GM18507 (cell line): ENCODE measurements around the gene TRIO.

Source experiments
- DNase-seq: peaks from one replicate; pipeline ENCODE4 v3.0.0; 2011; ENCODE audit warnings: low read depth; ENCODE audit not compliant: insufficient read length; ENCODE audit errors: extremely low spot score
- FAIRE-seq: peaks from 2 replicates; lab custom pipeline; 2011; peaks lifted over from hg19 to GRCh38; lab: Jason Lieb, UNC

The TRIO gene

DNA sequence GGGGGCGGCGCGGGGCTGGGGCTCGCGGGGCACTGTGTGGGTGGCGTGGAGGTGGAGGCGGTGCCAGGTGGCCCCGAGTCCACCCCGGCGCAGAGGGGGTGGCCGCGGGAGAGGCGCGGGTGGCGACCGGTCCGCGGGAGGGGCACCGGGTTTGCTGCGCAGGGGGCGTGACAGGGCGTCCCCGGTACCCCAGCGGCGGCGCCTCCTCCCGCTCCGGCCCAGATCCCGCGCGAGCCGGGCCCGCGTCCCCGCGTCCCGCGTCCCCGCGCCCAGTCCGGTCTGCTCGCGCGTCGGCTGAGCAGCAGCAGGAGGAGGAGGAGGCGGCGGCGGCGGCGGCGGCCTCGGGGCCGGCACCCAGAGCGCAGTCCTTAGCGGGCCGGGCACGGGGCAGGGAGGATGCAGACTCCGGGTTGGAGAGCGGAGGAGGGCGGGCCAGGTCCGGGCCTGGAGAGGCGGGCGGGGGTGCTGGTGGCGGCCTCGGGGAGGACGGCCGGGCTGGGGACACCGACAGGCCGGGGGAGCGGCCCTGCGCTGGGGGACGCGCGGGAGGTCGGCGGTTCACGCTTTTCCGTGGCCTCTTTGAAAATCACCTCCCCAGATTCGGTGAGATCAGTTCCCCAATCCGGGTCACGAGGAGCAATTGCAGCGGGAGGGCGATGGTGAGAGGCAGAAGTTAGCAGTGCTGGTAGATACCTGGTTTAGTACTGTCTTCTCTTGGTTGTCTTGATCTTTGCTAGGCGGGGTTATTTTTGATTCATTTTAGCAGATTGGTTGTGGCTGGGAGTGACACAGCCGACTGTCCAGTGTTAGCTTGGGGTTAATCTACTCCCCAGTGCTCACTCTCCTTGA lies 1.7 kb downstream of the TRIO start:
- DNase-seq (peak; percentile 55), FAIRE-seq (peak; percentile 90)

DNA sequence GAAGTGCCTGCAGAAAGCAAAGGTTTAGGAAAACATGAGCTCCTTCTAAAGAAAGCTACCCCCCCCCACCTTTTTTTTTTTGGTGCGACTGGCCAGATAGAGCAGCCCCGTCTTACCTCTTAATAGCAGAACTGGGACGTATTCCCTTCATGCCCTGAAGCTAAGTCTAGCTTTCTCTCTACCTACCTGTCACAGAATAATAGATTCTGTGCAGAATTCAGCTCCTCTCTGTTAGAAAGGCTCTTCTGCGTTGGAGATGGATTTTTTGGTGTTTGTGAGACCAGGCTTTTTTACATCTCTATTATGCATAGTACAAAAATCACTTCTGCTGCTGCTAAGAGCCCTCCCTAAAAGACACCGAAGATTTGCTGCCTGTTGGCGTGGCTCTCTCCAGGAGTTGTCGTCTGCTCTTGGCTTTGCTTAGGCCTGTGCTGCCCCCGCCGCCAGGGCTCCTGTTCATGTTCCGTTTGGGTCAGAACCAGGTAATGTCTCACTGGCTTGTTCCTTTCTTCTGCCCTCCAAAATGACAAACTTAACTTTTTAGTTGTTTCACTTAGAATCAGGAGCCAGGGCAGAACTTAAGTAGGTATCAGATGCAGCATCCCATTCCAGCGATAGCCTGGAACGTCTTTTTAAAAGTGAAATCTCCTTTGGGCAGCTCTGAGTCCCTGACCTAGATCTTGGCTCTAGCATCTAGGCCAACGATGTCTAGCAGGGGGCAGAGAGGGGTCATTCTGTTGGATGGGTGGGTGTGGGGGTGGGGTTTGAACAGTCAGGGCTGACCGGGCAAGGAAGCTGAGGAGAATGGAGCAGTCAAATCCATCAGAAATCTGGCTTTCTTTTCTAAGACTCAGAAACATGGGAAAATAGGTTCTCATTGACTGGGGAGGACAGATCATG lies 2.5 kb downstream of the TRIO start:
- DNase-seq (no peak), FAIRE-seq (no peak)

DNA sequence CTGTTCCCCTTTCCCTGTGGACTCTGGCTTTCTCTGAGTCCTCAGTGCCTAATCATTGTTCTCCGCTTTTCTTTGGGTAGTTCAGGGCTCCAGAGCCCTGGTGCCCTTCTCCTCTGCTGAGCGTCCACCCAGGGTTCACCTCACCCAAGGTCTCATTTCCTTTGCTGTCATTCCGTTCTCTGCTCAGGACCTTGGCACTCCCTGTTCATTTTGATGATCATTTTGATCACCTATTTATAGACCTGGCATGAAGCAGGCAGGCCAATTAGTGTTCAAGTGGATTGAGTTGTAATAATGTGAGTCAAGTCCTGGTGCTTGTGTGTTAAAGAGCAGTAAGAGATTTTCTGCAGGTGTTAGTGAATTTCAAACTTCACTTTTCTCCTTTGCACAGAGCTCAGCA lies 3.6 kb downstream of the TRIO start:
- no peak for FAIRE-seq
- DNase-seq: no peak

DNA sequence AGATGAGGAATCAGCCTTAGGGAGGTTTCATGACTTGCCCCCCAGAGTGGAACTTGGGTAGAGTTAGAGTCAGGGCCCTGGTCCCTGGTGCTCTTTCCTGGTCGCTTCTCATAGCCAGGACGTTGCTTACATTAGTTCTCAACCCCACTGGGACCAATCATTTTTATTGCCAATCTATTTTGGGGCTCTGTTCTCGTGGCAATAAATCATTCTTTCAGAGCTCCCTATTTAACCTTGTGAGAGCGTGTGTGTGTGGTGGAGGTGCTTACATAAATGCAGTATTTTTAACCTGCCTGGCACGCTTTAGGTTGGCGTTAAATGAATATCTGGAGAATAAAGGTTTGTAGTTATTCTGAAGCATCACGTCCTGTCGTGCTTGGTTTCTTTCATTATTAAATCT lies 4.1 kb downstream of the TRIO start:
- DNase-seq: no peak
- FAIRE-seq: no peak

DNA sequence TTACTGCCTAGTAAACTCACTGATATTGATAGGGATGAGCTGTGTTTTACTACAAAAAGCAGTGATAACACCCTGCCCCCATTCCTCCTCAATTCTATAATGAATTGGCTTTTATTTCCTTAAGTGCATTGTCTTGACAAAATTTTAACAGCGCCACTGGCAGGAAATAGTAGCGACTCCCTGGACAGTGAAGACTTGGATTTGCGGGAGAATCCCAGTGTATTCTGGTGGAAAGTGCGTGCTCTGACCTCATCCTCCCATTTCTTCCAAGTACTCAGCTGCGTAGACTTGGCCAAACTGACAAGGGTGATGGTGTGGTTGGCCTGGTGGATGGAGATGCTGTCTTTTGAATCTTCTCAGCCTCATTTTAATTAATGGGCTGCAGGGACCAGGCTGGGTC lies 5.3 kb downstream of the TRIO start:
- FAIRE-seq: no peak
- DNase-seq: no peak

DNA sequence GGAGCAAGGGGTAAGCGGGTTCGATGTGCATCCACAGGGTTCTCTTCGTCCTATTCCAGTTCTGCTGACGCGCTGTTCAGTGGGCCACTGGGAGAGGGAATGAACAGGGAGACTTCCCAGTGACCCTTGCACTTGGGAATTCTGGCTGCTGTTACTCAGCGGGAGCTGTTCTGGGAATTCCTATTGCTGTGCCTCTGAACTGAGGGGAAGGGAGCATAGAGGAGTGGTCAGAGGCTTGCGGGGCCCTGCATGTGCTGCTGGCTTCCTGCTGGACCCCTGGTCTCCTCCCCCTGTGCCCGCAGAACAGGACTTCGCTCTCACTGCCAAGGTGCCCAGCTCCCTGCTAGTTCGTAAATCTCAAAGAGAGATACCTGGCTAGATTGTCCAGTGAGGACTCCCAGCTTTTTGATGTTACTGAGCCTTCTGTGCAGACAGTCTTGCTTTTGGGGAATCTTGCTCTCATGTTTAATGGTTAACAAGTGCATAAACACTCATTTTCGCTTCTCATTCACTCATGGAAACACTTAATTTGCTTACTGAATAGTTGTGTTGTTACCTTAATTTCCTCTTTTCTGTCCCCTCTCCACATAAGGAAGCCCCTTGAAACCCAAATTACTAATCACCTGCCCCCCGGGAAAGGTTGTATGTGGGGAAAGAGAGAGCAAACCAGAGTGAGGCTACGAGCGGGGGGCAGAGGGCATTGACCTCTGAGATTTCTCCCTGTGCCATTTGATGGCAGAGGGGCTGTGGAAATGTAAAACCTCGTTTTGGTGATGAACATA lies 5.9 kb downstream of the TRIO start:
- DNase-seq (no peak), FAIRE-seq (peak; percentile 71)

DNA sequence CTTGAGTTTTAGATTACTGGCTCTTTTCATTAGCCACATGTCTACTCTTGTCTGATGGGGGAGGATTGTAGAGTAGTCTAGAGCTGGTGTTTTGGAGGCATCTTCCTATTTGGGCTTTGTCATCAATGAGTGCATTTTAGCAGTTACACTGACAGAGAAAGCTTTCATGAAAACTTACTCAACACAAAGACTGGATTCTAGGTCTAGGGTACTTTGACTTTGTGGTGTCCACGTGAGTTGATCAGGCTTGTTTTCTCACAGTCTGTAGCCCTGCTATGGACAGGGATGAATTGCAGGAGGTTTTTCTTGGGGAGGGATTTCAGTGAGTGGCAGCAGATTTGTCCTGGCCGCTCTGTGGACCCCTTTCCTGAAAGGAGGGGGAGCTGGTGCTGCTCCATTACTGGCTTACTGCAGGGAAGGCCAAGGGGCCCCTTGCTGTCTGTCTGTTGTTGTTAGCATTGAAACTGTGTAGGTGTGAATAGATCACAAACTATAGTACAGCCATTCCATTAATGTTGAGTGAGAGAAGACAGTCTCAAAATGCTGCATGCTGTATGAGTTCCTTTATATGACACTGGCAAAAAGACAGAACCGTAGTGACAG lies 6.6 kb downstream of the TRIO start:
- DNase-seq (no peak), FAIRE-seq (no peak)

DNA sequence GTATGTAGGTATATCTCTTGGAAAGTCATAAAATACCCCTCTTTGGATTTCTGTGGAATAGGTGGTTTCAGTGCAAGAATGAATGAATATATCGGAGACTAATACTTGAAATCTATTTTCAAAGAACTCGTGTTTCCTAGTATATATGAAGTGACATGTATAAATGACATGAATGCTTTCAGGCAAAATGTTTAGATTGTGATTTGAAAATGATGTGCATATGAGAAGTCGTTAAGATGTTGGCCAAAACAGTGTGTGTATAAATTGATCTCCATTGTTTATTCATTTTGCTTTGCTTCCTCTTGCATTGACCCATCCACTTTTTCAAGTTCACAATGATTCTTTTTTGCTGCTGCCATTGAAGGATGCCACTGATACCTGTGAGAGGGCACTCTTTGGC lies 8.3 kb downstream of the TRIO start:
- no peak for FAIRE-seq

DNA sequence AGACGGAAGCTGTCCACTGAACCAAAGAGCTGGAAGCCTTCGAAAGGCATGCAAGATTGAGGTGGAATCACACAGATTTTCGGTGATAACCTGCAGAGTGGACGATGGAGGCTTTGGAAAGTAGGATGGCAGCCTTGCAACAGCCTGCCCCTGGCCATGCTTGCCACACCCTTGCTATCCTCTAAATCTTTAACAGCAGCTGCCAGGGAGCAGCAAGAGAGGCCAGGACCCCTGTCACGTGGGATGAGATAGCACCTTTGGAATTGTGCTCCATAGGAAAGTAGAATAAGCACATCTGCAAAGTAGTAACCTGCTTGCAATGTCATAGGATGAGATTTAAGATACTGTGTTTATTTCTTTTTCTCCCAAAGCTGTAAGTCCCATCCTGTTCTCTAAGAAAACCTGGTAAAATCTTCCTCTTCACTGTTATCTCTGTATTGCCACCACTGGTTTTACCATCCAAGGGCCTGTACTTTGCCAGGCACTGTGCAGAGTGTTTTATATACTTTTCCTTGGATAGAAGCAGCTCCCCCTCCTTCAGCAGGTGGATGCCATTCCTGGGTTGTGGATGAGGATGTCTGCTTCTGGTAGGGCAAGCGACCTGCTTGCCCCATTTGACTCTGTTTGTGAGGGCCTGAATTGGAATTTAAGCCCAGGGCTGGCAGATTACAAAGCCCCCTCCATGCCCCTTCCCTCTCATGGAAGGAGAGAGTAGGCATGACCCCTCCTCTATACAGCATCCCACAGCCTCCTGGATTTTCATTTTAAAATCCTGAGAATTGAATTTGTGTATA lies 10.1 kb downstream of the TRIO start:
- FAIRE-seq (no peak), DNase-seq (no peak)

More for the DNA sequence above, 8.3 kb downstream of the TRIO start:
- no peak for DNase-seq

DNA sequence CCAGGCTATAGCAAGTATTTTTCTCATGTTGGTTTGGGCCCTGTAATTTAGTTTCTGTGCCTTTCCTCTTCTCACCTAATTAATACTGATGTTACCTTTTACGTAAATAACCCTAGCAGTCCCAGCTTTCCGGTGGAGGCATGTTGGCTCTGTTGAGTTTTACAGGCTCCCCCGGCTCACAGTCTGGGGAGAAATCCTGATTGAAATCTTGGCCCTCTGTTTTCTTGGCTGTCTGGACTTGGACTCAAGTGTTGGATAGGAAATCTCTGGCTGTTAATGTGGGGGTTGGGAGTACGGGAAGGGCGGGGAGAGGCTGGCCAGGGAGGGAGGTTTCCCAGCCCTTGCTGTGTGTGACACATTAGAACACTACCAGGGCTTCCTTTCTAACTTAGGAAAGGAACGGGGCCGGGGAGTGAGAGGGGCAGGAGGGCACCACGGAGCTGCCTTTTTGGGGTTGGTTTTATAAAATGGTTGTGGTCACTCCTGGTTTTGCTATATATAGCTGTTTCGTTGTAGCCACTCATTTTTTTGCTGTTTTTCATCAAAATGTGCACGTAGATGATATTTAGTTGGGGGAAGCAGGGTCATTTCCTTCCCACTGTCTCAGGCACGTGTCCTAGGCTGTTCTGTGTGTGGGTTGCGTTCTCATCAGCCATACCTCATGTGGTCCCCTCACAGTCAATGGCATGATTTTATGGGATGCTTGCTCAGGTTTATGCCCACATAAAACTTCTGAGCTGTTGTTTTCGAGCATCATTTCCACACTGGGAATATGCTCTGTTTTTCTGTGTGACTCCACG lies 11.0 kb downstream of the TRIO start:
- no peak for DNase-seq
- peak; percentile 58 for FAIRE-seq

DNA sequence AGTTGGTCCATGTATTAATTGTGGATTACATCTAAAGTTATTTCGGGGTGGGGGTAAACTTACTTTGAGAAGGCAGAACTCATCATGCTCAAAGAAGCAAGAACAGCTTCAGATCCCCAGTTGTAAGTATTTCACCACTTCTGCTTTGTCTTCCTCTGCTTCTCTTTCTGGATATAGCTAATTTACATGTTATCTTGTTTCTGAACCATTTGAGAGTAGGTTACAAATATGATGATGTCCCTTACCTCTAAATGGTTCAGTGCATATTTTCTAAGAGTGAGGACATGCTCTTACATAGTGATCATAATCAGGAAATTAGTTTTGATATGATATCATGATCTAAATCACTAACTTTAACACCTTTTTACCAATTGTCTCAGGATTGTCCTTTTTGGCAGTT lies 11.9 kb downstream of the TRIO start:
- DNase-seq (no peak), FAIRE-seq (peak; percentile 49)

DNA sequence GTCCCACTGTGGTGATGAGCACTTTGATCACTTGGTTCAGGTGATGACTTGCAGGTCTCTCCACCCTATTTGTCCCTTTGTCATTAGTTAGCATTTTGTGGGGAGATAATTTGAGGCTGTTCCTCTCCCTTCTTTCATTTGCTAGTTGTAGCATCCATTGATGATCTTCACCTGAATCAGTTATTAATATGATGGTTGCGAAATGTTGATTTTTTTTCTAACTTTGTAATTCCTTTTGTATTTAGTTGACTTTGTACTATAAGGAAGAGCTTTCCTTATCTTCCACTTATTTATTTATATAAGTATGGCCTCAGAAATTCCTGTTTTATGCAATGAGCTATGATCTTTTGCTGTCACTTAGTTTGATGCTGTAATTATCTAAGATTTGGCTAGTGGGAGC lies 12.6 kb downstream of the TRIO start:
- FAIRE-seq (no peak), DNase-seq (no peak)

DNA sequence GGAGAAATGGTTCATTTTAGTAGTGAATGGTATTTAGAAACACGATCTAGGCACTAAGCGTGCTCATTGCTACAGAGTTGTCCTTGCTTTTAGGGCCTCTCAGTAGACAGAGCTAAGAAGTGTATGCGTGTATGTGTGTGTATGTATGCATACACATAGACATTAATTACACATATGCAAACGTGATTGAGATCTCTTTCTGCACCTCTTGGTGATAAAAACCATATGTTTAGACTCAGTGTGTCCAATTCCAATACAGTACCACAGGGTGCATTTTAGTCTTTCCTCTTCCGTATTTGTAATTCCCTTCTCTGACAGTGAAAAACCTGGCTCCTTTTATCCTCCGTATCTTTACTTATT lies 13.1 kb downstream of the TRIO start:
- DNase-seq: no peak
- no peak for FAIRE-seq

DNA sequence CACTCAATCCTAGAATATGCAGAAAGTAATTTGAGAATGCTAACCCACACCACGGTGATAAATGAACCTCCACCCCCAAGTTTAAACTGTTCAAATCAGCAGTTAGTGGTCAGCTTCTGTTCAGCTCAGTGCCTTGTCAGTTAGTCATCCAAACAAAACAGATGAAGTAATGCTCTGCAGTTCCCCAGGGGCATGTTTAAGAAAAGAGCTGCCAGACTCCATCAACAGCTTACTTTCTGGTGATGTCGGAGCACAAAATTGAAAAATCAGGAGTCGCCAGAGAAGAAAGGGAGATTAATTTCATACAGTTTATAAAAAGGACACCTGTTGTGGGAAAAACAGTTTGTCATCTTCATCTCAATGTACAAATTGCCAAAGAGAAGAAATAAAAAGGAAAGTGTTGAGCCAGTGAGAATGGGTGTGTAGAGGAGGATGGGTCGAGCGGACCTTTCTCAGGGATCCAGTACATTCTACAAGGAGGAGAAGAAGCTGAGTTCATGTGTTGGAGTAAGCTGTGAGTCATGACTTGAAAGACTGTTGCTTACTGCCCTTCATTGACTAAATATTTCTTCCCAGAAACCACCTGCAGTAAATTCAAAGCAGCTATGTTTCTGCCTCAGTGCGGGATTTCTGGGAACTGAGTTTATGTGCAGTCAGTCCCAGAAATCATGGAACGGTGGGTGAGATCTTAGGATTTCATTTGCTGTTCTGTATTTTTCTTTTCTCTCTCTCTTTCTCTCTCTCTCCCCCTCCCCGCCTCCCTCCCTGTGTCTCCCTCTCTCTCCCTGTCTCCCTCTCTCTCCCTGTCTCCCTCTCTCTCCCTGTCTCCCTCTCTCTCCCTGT lies 13.7 kb downstream of the TRIO start:
- FAIRE-seq: peak; percentile 71

DNA sequence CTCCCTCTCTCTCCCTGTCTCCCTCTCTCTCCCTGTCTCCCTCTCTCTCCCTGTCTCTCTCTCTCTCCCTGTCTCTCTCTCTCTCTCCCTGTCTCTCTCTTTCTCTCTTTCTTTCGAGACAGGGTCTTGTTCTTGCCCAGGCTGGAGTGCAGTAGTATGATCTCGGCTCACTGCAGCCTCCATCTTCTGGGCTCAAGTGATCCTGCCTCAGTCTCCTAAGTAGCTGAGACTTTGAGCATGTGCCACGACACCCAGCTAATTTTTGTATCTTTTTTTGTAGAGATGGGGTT lies 14.3 kb downstream of the TRIO start:
- FAIRE-seq (no peak), DNase-seq (no peak)

More for the DNA sequence above, 13.7 kb downstream of the TRIO start:
- no peak for DNase-seq

DNA sequence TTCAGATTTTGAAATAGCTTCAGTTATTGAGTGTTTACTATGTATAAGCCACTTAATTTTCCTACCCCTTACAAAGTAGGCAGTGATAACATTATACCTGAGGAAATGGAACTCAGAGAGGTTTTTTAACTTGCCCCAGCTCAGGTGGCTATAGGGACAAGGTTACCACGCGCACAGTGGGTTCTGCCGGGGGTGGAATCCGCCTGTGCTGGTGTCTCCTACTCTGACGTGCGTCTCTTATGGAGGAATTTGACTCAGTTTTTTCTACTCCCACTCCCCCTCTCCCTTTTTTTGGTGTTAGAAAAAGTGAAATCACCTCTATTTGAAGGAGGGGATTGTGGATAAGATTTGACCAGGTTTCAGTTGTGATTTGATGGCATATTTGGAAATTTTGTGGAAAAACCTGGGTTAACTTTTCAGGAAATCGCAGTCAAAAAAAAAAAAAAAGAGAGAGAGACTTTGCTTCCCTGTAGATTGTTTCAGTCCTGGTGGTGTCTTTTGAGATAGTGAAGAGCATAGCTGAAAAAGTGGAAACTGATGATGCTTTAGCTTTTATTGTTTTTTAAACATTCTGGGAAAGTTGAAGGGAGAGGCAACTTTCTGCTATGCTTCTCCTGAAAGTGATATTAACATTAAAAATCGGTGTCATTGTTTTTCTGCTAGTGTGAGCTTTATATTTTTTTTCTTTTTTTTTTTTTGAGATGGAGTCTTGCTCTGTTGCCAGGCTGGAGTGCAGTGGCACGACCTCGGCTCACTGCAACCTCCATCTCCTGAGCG lies 15.9 kb downstream of the TRIO start:
- FAIRE-seq (no peak), DNase-seq (no peak)
